ENCODE measurements around the gene CFAP46. TPM values are rescaled to one million over a fixed set of nuclear protein-coding genes. Genes with fewer than 3 reads are reported as not detected.

Gene CFAP46
- total and polyA plus RNA-seq, 2 donors from 2014 or later: 3.8 to 8.3 TPM

- H3K9ac ChIP-seq (ENCODE audit: low read length in 3 of 3): no peak overlapping the region
- DNase-seq (peak in 1 of 5 donors; percentile 27), FAIRE-seq (no peak)
- H3K4me3 ChIP-seq (ENCODE audit: low read length in 3 of 3): no peak overlapping the region
- H3K36me3 ChIP-seq (ENCODE audit: control insufficient read depth in 2 of 3, insufficient read depth in 3 of 3, low read length in 3 of 3): no peaks in the 10 kb centered on the region
- intact Hi-C loops (cut with DNase I): no loop called here
- H3K27ac ChIP-seq (ENCODE audit: low read depth in 2 of 2, low read length in 2 of 2): no peak overlapping the region
- H3K9me3 ChIP-seq (ENCODE audit: control insufficient read depth in 2 of 3, insufficient read depth in 1 of 3, low read length in 3 of 3): no peaks in the 10 kb centered on the region
- no peak for TF ChIP-seq CTCF (IDR thresholded peaks at IDR 0.05; ENCODE audit: borderline replicate concordance, extremely low read depth, insufficient read depth)
- peaks cover 2% of the 10 kb centered on the region for H3K27me3 ChIP-seq (ENCODE audit: control insufficient read depth, insufficient read depth, low read length)
- peaks cover 0 to 5% (median 0%) of the 10 kb centered on the region in 3 donors for H3K4me1 ChIP-seq (ENCODE audit: control insufficient read depth in 2 of 3, insufficient read depth in 2 of 3, low read depth in 1 of 3, low read length in 3 of 3)
These were observed 108.0 kb downstream of the CFAP46 start for GRCh38 chr10:132834311-132834761.

DNA sequence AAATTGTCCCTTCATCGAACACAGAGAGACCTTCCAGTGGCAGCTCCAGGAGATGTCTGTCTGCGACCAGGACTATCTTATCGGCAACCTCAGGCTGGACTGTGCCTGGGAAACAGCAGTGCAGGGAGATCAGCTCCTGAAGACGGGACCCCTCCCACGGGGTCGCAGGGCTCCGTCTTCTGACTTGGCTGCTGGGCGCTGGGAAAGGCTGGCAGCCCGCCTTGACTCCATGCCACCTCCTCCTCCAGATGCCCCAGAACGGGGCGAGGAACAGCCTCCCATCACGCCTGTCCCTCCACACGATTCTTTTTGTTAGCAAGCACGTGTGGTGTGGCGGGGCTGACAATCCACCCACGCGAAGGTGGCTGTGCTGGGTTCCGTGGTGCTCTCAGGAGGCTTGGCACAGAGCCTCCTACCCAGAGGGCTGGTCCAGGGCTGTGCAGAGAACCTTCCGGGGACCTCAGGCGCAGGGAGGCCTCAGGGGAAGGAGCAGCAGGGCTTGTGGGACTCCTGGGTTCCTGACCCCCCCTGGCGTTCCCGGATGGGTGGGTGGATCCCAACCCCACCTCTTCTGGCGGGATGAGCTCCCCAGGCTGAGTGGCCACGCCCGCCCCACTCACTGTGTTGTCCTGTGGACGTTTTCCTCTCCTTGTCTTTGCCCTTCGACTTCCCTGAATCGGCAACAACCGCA, 108.8 kb downstream of the CFAP46 start:
- Histone ChIP-seq H3K9me3 (ENCODE audit: control insufficient read depth in 2 of 3, insufficient read depth in 1 of 3, low read length in 3 of 3) (no peaks in the 10 kb centered on the region), H3K27me3 (ENCODE audit: control insufficient read depth, insufficient read depth, low read length) (peaks cover 2% of the 10 kb centered on the region), H3K4me3 (ENCODE audit: low read length in 3 of 3) (no peak overlapping the region), H3K9ac (ENCODE audit: low read length in 3 of 3) (no peak overlapping the region), H3K27ac (ENCODE audit: low read depth in 2 of 2, low read length in 2 of 2) (no peak overlapping the region), H3K36me3 (ENCODE audit: control insufficient read depth in 2 of 3, insufficient read depth in 3 of 3, low read length in 3 of 3) (no peaks in the 10 kb centered on the region), H3K4me1 (ENCODE audit: control insufficient read depth in 2 of 3, insufficient read depth in 2 of 3, low read depth in 1 of 3, low read length in 3 of 3) (peaks cover 0 to 5% (median 0%) of the 10 kb centered on the region in 3 donors)
- DNase-seq: peak in 1 of 5 donors; percentile 30
- no peak for FAIRE-seq
- intact Hi-C loops (cut with DNase I): no loop called here
- no peak for TF ChIP-seq CTCF (IDR thresholded peaks at IDR 0.05; ENCODE audit: borderline replicate concordance, extremely low read depth, insufficient read depth)

- Histone ChIP-seq H3K27ac (ENCODE audit: low read depth in 2 of 2, low read length in 2 of 2) (no peak overlapping the region), H3K4me1 (ENCODE audit: control insufficient read depth in 2 of 3, insufficient read depth in 2 of 3, low read depth in 1 of 3, low read length in 3 of 3) (peaks cover 0 to 5% (median 0%) of the 10 kb centered on the region in 3 donors), H3K36me3 (ENCODE audit: control insufficient read depth in 2 of 3, insufficient read depth in 3 of 3, low read length in 3 of 3) (no peaks in the 10 kb centered on the region), H3K9me3 (ENCODE audit: control insufficient read depth in 2 of 3, insufficient read depth in 1 of 3, low read length in 3 of 3) (no peaks in the 10 kb centered on the region), H3K9ac (ENCODE audit: low read length in 3 of 3) (no peak overlapping the region), H3K27me3 (ENCODE audit: control insufficient read depth, insufficient read depth, low read length) (peaks cover 2% of the 10 kb centered on the region), H3K4me3 (ENCODE audit: low read length in 3 of 3) (no peak overlapping the region)
- intact Hi-C loops (cut with DNase I): no loop called here
- FAIRE-seq: no peak
- DNase-seq: peak in 1 of 5 donors; percentile 24
- TF ChIP-seq CTCF (IDR thresholded peaks at IDR 0.05; ENCODE audit: borderline replicate concordance, extremely low read depth, insufficient read depth): no peak
These were observed 110.0 kb downstream of the CFAP46 start for GRCh38 chr10:132832186-132832969.
